ENCODE results near the gene MACROH2A1.

MACROH2A1 gene

GRCh38 chr5:135350536-135350935, 48.5 kb downstream of the MACROH2A1 start:
- Histone ChIP-seq H3K9me2 (replicated peaks; ENCODE audit: insufficient read depth, low read length) (no peaks in the 10 kb centered on the region), H3K36me3 (replicated peaks; ENCODE audit: insufficient read depth, low read length) (0 out of 2 replicates have a peak, but pooled peaks cover 3% of the 10 kb centered on the region)

GRCh38 chr5:135349886-135350285, 49.1 kb downstream of the MACROH2A1 start:
- Histone ChIP-seq H3K27ac (ENCODE audit: low read length) (no peak overlapping the region), H3K4me3 (ENCODE audit: low read length) (no peak overlapping the region), H3K9me2 (replicated peaks; ENCODE audit: insufficient read depth, low read length) (no peaks in the 10 kb centered on the region), H3F3A (ENCODE audit: insufficient read depth, low read length) (no peaks in the 10 kb centered on the region), H3K79me2 (ENCODE audit: low read length) (peaks cover 19% of the 10 kb centered on the region), H3K4me2 (ENCODE audit: low read depth, low read length) (no peak overlapping the region), H3K9me3 (replicated peaks; ENCODE audit: insufficient read depth, low read length) (no peaks in the 10 kb centered on the region), H4K20me1 (ENCODE audit: insufficient read depth, low read length) (no peaks in the 10 kb centered on the region), H3K9ac (ENCODE audit: low read length) (no peak overlapping the region), H3K4me1 (ENCODE audit: low read length) (no peaks in the 10 kb centered on the region), H2AFZ (ENCODE audit: low read length) (no peak overlapping the region), H3K27me3 (replicated peaks; ENCODE audit: insufficient read depth, low read length) (no peaks in the 10 kb centered on the region), H3K36me3 (replicated peaks; ENCODE audit: insufficient read depth, low read length) (0 out of 2 replicates have a peak, but pooled peaks cover 6% of the 10 kb centered on the region)
- DNase-seq = no peak
- TF ChIP-seq EZH2 (optimal IDR thresholded peaks at IDR 0.05; ENCODE audit: low read depth, low read length) = no peak
- no peak for TF ChIP-seq CTCF (IDR thresholded peaks at IDR 0.05; ENCODE audit: low read length)
- TF ChIP-seq EZH2phosphoT487 (IDR thresholded peaks at IDR 0.05; ENCODE audit: low read length) = no peak

More at GRCh38 chr5:135350536-135350935, 48.5 kb downstream of the MACROH2A1 start:
- no peaks in the 10 kb centered on the region for H3K27me3 ChIP-seq (replicated peaks; ENCODE audit: insufficient read depth, low read length)
- DNase-seq = no peak
- no peak overlapping the region for H3K27ac ChIP-seq (ENCODE audit: low read length)
- H3K4me3 ChIP-seq (ENCODE audit: low read length) = no peak overlapping the region
- no peak overlapping the region for H3K4me2 ChIP-seq (ENCODE audit: low read depth, low read length)
- no peak overlapping the region for H3K9ac ChIP-seq (ENCODE audit: low read length)
- H3F3A ChIP-seq (ENCODE audit: insufficient read depth, low read length) = no peaks in the 10 kb centered on the region
- no peaks in the 10 kb centered on the region for H4K20me1 ChIP-seq (ENCODE audit: insufficient read depth, low read length)
- no peaks in the 10 kb centered on the region for H3K9me3 ChIP-seq (replicated peaks; ENCODE audit: insufficient read depth, low read length)
- H2AFZ ChIP-seq (ENCODE audit: low read length) = no peak overlapping the region
- H3K79me2 ChIP-seq (ENCODE audit: low read length) = peaks cover 25% of the 10 kb centered on the region
- no peaks in the 10 kb centered on the region for H3K4me1 ChIP-seq (ENCODE audit: low read length)
- TF ChIP-seq EZH2 (optimal IDR thresholded peaks at IDR 0.05; ENCODE audit: low read depth, low read length) (no peak), CTCF (IDR thresholded peaks at IDR 0.05; ENCODE audit: low read length) (no peak), EZH2phosphoT487 (IDR thresholded peaks at IDR 0.05; ENCODE audit: low read length) (no peak)

- Histone ChIP-seq H3F3A (ENCODE audit: insufficient read depth, low read length) (no peaks in the 10 kb centered on the region), H3K36me3 (replicated peaks; ENCODE audit: insufficient read depth, low read length) (0 out of 2 replicates have a peak, but pooled peaks cover 6% of the 10 kb centered on the region), H3K9me3 (replicated peaks; ENCODE audit: insufficient read depth, low read length) (no peaks in the 10 kb centered on the region), H3K9ac (ENCODE audit: low read length) (no peak overlapping the region), H3K79me2 (ENCODE audit: low read length) (peaks cover 19% of the 10 kb centered on the region), H3K9me2 (replicated peaks; ENCODE audit: insufficient read depth, low read length) (no peaks in the 10 kb centered on the region), H3K27ac (ENCODE audit: low read length) (no peak overlapping the region), H4K20me1 (ENCODE audit: insufficient read depth, low read length) (no peaks in the 10 kb centered on the region), H2AFZ (ENCODE audit: low read length) (no peak overlapping the region), H3K4me3 (ENCODE audit: low read length) (no peak overlapping the region), H3K27me3 (replicated peaks; ENCODE audit: insufficient read depth, low read length) (no peaks in the 10 kb centered on the region), H3K4me2 (ENCODE audit: low read depth, low read length) (no peak overlapping the region), H3K4me1 (ENCODE audit: low read length) (no peaks in the 10 kb centered on the region)
- no peak for TF ChIP-seq EZH2 (optimal IDR thresholded peaks at IDR 0.05; ENCODE audit: low read depth, low read length)
- no peak for TF ChIP-seq EZH2phosphoT487 (IDR thresholded peaks at IDR 0.05; ENCODE audit: low read length)
- TF ChIP-seq CTCF (IDR thresholded peaks at IDR 0.05; ENCODE audit: low read length) = no peak
- no peak for DNase-seq
These were observed 49.6 kb downstream of the MACROH2A1 start for GRCh38 chr5:135349451-135349850.
